Osteoblast (primary cell): Measurements from ENCODE around the gene MCCD1. TPM values are rescaled to one million over a fixed set of nuclear protein-coding genes. Genes with fewer than 3 reads are reported as not detected.

Source experiments
- DNase-seq: peaks from one replicate; pipeline ENCODE4 v3.0.0; 2011; ENCODE audit warnings: low spot score, mixed read lengths; ENCODE audit not compliant: insufficient read length; ENCODE audit errors: missing footprints
- H2AFZ ChIP-seq: 2 replicates; pipeline ENCODE4 v1.6.0; 2011; ENCODE audit warnings: mild to moderate bottlenecking, low read length
- H3K27ac ChIP-seq: 2 replicates; pipeline ENCODE4 v1.5.1; 2011; ENCODE audit warnings: mild to moderate bottlenecking, low read depth, low read length, moderate library complexity
- H3K27me3 ChIP-seq: 2 replicates; pipeline ENCODE4 v1.6.0; 2012; ENCODE audit warnings: mild to moderate bottlenecking, control low read depth, inconsistent platforms, low read length, moderate library complexity; ENCODE audit not compliant: insufficient read depth
- H3K36me3 ChIP-seq: 2 replicates; pipeline ENCODE4 v1.5.1; 2011; ENCODE audit warnings: mild to moderate bottlenecking, low read length, control low read depth, moderate library complexity; ENCODE audit not compliant: insufficient read depth
- H3K4me1 ChIP-seq: 2 replicates; pipeline ENCODE4 v1.5.1; 2011; ENCODE audit warnings: mild to moderate bottlenecking, low read length, control low read depth, moderate library complexity; ENCODE audit not compliant: insufficient read depth
- H3K4me2 ChIP-seq: 2 replicates; pipeline ENCODE4 v1.6.0; 2011; ENCODE audit warnings: mild to moderate bottlenecking, low read length; ENCODE audit not compliant: insufficient read depth
- H3K4me3 ChIP-seq: fragments of 200-600 bp; sonication (generic); 3 replicates; pipeline ENCODE4 v1.5.1; 2012; ENCODE audit warnings: mild to moderate bottlenecking, low read length, inconsistent platforms; ENCODE audit not compliant: insufficient read depth
- H3K79me2 ChIP-seq: 2 replicates; pipeline ENCODE4 v1.6.0; 2012; ENCODE audit warnings: mild to moderate bottlenecking, low read length, control low read depth, inconsistent platforms; ENCODE audit not compliant: insufficient read depth
- H3K9me3 ChIP-seq: 2 replicates; pipeline ENCODE4 v1.5.1; 2011; ENCODE audit warnings: low read depth, low read length, control low read depth
- H4K20me1 ChIP-seq: 2 replicates; pipeline ENCODE4 v1.6.0; 2012; ENCODE audit warnings: mild to moderate bottlenecking, low read length, control low read depth; ENCODE audit not compliant: insufficient read depth
- total RNA-seq: library from RNA; depleted of rRNA; stranded (reverse); fragments of >200 nt; gene quantifications from 2 replicates; pipeline ENCODE4 v1.2.3, GENCODE V29; 2012
- TF ChIP-seq, protein P1 (sequence below): IDR thresholded peaks from 2 replicates; pipeline ENCODE4 v1.5.1; 2011; ENCODE audit warnings: mild to moderate bottlenecking, low read depth, low read length, moderate library complexity; ENCODE audit errors: extremely low read depth

The MCCD1 gene
- total RNA-seq, 1 donor = not detected

DNA sequence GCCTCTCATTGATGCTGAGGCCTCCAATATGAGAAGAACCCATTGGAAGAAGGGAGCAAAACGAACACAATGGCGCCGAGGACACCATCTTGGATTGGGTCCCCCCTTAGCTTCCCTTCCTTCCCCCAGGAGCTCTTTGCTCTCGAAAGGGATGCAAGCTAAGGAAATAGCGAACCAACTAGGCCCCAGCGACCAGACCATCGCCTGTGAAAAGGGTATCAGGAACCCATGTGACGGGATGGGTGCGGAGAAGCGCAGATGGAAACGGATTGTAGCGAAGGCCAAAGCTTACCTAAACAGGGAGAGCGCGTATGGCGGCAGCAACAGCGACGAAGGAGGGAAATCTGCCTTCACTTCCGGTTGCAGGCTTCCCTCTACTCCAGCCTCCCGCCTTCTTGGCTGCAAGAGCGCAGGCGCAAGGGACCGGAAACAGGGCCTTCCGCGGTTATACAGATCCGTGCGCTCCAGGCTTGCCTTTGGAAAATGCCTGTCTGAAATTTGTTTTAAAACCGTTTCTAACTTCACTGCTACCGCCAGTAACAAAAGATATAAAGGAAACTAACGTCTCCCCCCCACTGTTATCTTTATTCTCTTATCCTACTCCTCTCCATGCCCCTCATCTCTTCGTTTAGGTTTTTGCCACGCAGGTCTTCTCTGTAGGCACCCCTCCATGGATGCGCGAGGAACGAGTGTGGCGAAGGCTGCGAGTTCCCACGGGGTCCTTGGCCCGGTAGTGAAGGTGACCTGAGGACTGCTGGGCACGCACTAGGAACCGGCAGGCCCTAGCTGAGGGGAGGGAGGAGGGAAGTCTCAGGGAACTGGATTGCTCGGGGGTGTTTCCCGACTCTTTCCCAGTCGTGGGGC lies 13.1 kb downstream of the MCCD1 start, which contains the start of gene DDX39B:
Gene DDX39B, minus strand, starts transcription at position 346 of the 864 bp plus-strand sequence. CDS start 1,471 bp downstream, outside the sequence.
- Histone ChIP-seq H3K36me3 (peaks cover 37% of the 10 kb centered on the region), H3K27ac (peak within 1 kb of the TSS; percentile 99), H3K4me3 (peak within 1 kb of the TSS; percentile 95), H3K9me3 (no peaks in the 10 kb centered on the region), H3K4me1 (peaks cover 28% of the 10 kb centered on the region), H2AFZ (peak within 1 kb of the TSS; percentile 97), H3K27me3 (no peaks in the 10 kb centered on the region), H3K79me2 (peaks cover 51% of the 10 kb centered on the region), H4K20me1 (peaks cover 37% of the 10 kb centered on the region), H3K4me2 (peak within 1 kb of the TSS; percentile 97)
- TF ChIP-seq, protein P1, sequence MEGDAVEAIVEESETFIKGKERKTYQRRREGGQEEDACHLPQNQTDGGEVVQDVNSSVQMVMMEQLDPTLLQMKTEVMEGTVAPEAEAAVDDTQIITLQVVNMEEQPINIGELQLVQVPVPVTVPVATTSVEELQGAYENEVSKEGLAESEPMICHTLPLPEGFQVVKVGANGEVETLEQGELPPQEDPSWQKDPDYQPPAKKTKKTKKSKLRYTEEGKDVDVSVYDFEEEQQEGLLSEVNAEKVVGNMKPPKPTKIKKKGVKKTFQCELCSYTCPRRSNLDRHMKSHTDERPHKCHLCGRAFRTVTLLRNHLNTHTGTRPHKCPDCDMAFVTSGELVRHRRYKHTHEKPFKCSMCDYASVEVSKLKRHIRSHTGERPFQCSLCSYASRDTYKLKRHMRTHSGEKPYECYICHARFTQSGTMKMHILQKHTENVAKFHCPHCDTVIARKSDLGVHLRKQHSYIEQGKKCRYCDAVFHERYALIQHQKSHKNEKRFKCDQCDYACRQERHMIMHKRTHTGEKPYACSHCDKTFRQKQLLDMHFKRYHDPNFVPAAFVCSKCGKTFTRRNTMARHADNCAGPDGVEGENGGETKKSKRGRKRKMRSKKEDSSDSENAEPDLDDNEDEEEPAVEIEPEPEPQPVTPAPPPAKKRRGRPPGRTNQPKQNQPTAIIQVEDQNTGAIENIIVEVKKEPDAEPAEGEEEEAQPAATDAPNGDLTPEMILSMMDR = no peak
- DNase-seq = peak; percentile 96

DNA sequence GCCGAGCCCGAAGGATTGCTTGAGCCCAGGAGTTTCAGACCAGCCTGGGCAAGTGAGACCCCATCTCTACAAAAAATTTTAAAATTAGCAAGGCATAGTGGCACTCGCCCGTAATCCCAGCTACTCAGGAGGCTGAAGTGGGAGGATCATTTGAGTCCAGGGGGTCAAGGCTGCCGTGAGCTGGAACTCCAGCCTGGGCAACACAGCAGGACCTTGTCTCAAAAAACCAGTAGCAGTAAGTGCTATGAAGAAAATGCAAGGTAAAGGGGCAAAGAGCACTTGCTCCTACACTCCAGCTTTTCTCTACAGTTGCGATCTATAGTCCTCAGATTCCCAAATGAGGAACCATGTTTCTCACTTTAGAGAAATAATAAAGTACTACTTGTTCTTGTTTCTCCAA lies 14.9 kb downstream of the MCCD1 start:
- Histone ChIP-seq H4K20me1 (peaks cover 26% of the 10 kb centered on the region), H3K4me1 (peaks cover 43% of the 10 kb centered on the region), H2AFZ (no peak overlapping the region), H3K4me2 (no peak overlapping the region), H3K27me3 (no peaks in the 10 kb centered on the region), H3K9me3 (no peaks in the 10 kb centered on the region), H3K27ac (no peak overlapping the region), H3K4me3 (no peak overlapping the region), H3K79me2 (peaks cover 48% of the 10 kb centered on the region), H3K36me3 (peaks cover 19% of the 10 kb centered on the region)
- TF ChIP-seq, protein P1 = no peak
- DNase-seq = no peak

DNA sequence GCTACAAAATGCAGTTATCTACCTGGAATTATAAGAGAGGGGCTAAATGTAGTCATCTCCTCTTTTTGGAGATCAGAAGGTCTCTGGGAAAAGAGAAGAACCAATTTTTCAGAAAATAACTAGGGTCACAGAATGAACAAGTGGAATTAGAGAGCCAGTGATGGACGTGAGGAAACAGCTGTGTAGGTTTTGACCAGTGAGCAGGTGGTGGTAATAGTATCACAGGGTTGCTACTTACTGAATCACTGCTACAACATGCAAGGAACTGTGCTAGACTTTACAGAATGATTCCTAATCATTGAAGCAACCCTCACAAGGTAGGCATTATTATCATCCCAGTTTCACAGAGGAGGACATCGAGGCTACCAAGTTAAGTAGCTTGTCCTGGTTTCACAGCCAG lies 15.9 kb downstream of the MCCD1 start:
- Histone ChIP-seq H3K9me3 (no peaks in the 10 kb centered on the region), H3K79me2 (peaks cover 44% of the 10 kb centered on the region), H4K20me1 (peaks cover 16% of the 10 kb centered on the region), H3K4me2 (no peak overlapping the region), H3K36me3 (peaks cover 18% of the 10 kb centered on the region), H3K27me3 (no peaks in the 10 kb centered on the region), H2AFZ (no peak overlapping the region), H3K27ac (no peak overlapping the region), H3K4me1 (peaks cover 34% of the 10 kb centered on the region), H3K4me3 (no peak overlapping the region)
- TF ChIP-seq, protein P1 = no peak
- no peak for DNase-seq

DNA sequence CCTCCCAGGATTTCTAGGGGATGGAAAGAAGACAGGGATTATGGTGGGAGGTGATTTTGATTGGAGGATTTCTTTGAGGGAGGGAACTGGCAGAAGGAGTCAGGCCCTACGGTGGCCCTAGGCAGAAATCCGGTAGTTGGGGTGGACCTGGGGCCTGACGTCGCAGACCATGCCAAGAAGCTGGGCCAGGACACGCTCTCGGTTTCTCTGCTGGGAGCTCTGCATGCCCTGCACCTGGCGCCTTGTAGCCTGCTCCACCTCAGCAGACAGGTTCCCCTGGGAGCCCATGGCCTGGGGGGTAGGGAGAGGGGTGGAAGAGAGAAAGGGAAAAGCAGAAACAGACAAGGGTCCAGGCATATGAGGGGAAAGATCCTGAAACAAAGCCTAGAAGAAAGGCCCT lies 16.5 kb downstream of the MCCD1 start:
- Histone ChIP-seq H2AFZ (no peak overlapping the region), H3K27ac (no peak overlapping the region), H3K36me3 (peaks cover 15% of the 10 kb centered on the region), H3K4me3 (no peak overlapping the region), H3K79me2 (peaks cover 38% of the 10 kb centered on the region), H4K20me1 (peaks cover 10% of the 10 kb centered on the region), H3K4me2 (no peak overlapping the region), H3K9me3 (no peaks in the 10 kb centered on the region), H3K27me3 (no peaks in the 10 kb centered on the region), H3K4me1 (peaks cover 28% of the 10 kb centered on the region)
- no peak for DNase-seq
- TF ChIP-seq, protein P1 = no peak
